GM18909 (cell line): ENCODE data around the gene POLD3.
"Not testable (repeated sequence)": the region's sequence is repeated elsewhere in the genome, so short reads cannot be mapped to it uniquely, and the experiment has no call there.

Experiments
- ATAC-seq: cut with Tn5 transposase; IDR thresholded peaks from one replicate; pipeline ENCODE4 v1.9.1; 2021; ENCODE audit warnings: mild to moderate bottlenecking; ENCODE audit not compliant: unreplicated experiment, poor library complexity

POLD3 gene

DNA sequence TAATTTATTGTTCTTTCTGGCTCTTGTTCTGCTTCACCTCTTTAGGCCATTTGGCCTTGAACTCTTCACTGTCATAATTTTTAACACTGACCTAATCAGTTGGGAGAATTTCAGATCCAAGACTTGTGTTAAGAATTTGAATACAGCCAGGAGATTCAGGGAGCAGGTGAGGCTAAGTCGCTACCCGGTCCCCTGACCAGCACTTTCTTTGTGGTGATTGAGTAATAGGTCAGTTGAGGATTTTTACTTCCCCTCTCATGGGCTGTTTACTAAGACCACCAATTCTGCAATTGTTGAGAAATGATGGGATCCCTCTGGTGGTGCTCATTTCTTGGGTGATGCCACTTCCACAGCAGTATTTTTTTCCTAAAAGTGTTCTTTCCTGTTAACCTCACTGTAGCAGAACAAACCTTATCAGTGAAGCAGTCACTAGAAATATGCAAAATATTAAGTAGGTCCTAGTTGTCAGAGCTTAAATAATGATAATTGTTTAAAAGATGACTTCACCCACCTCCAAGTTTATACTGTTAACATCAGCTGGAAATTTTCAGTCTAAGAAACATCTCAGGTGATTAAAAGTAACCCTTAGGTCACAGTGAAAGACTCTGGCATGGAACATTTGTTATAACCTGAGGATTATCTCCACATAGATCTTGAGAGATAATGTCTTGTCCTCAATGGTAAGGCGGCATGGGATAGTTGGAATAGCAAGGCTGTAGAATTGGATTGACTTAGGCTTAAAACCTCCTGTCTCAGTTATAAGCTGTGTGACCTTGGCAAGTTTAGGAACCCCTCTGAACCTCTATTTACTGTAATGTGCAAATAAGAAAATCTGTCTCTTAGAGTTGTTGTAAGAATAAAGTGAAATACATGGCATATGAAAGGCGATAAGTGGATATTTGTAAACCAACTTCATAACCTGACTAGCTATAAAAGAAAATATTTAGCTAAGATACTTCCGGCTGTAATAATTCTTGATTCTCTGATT lies 41.3 kb downstream of the POLD3 start:
- ATAC-seq: no peak

DNA sequence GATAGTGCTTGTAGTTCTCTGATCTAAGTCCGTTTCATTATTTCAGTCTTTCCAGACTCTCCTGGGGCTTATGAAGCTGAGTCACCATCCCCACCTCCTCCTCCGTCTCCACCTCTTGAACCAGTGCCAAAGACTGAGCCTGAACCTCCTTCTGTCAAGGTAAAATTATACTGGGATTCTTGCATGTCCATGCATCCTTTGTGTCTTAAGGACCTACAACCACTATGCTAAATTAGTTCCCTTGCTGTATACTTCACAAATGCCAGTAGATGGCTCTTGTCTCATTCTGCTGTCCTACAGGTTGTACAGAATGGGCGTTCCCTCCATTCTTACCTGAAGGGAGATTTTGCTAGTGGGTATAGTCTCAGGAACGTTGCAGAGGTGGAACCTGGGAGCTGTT lies 42.2 kb downstream of the POLD3 start:
- no peak for ATAC-seq

DNA sequence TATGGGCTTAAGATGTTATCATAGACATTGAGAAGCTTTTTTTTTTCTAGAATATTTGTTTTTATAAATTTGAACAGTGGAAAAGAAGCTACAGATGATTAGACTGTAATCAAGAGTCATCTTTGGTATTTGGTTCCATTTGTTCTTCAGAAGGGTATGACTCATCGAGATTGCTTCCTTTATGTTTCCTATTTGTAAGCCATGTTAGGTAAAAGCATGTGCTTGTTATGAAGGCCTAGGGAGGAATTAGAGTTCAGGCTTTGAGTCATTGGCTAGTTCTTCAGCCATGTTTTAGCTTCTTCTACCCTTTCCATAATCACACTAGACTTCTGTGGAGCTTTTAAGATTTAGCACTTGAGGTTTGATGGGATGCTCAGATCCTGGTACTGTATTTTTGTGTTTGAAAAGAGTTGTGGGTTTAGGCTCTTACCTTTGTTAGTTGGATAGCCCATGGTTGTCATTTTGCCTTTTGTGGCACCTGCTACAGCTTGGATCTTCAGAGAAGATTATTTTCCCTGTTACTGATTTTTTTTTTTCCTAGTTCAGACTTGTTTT lies 44.3 kb downstream of the POLD3 start:
- ATAC-seq: no peak

DNA sequence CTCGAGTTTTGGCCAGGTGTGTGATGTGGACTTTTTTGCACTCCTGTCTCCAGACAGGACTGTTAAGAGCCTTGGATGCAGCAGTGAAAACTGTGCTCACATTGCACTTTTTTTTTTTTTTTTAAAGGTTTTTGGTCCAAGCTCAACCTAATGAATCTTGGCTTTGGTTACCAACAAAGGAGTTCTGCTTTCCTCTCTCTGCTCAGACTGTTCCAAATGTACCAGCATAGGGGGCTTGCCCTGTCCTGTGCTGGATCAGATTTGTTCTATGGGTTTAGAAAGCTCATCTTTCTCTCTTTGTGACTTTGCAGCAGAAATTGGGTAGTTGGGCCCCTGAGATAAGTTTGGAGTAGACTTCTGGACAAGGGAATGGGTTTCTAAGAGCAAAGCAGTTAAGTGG lies 45.3 kb downstream of the POLD3 start:
- ATAC-seq: no peak

DNA sequence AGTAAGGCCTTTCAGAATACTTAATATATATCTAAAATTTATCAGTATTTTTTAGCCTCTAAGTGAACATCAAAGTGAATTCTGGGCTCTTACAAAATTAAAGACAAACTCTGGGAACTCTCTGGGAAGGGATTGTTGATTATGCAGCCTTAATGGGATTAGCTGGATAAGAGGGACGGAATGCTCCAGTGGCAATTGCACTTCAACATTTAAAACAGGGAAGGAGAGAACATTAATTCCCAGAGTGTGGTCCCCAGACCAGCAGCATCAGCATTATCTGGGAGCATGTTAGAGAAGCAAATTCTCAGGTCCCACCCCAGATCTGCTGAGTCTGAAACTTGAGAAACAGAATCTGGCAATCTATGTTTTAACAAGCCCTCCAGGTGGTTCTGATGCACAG lies 46.5 kb downstream of the POLD3 start:
- ATAC-seq: no peak

DNA sequence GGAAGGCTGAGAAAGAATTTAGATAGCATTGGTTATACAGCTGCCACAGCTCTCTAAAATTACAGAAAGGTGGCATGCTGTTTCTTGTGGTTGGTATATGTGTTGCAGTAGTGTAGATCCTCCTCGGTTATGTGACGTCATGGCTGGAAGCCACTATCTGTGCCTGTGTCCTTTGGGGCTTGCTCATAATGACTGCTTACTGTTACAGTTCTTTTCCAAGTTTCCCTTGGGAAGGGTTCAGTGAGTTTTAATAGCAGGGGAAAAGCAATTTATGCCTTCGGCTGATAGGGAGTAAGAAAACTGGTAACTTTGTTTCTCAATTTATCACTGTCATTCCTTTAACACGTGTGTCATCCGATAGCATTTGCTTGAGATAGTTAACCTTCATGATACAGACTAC lies 47.2 kb downstream of the POLD3 start:
- ATAC-seq: no peak

DNA sequence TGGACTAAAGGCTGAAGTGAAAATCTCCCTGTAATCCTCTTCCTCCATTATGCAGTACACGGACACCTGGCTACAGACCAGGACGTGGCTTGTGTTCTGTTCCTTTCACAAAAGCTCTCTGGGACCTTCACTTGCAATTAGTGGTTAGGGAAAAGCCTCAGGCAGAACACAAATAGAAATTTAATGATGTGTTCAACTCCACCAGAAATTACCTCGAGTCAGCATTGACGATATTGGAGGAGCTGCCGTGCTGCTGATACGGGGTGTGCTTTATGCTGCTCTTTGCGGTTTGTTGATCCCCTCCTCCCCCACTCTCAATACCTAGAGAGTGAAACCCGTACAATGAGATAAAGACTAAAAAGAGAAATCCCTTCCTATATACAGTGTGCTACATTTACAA lies 48.9 kb downstream of the POLD3 start:
- no peak for ATAC-seq

DNA sequence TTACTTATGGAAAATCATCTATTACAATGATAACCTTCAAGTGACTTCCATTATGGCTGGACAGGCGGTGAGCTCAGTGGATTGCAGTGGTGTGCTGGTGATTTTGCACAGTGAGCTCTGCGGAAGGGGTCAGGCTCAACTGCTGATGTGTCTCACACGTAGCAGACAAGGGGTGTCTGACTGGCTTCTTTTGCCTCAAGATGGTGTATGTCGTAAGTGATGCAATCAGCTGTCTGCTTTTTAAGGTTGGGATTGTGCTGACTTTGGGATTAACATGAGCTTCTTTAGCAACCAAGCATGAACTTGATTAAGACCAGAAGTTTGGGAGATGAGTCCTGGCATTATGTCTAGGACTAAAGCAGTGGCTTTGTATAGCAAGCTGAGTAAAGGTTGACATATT lies 49.5 kb downstream of the POLD3 start:
- no peak for ATAC-seq

DNA sequence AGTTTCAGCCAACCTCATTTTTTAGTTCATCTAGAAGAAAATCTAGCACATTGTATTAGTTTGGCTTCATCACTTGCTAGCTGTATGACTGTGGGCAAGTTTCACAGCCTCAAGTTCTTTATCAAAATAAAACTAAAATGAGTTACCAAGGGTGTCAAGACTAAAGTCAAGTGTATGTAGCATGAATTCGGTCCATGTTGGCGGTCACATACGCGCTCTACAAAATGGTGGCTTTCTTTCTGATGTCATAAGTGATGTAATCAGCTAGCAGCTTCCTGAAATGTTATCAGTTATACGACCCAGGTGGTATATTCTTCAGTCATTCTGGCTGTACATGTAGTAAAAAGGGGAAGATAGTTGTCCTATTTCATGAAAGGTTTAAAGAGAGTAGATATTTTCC lies 50.5 kb downstream of the POLD3 start:
- ATAC-seq: no peak

DNA sequence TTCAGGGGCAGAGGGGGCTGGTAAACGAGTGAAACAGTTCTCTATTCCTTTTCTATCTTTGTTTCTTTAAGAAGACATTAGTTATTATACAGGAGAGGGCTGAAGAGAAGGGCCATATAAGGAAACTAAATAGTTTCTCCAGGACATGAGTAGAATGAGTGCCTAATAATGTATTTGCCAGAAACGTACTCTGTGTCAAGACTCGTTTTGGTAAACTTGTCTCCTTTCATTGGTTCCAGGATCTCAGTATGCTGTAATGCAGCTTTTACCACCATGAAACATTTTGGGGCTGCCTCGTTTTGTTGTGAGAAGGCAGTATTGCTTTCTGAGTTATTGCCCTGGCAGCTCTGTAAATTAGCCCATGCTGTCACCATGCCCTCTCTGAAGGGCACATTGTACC lies 51.7 kb downstream of the POLD3 start:
- ATAC-seq: no peak

DNA sequence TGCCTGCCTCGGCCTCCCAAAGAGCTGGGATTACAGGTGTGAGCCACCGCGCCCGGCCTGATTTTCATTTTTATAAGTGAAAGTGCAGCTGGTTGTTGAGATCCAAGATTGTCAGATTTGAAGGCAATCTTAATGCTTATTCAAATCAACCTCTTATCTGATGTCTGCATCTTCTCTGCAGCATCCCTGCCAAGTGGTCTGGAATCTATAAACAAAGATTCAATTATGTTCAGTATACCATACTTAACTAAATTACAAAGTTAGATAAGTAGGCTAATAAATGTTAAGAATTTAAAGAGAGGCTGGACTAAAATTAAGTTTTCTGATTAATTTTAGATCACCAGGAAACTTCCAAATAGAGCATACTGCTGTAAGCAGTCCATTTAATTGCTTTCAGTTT lies 53.8 kb downstream of the POLD3 start:
- ATAC-seq: no peak

DNA sequence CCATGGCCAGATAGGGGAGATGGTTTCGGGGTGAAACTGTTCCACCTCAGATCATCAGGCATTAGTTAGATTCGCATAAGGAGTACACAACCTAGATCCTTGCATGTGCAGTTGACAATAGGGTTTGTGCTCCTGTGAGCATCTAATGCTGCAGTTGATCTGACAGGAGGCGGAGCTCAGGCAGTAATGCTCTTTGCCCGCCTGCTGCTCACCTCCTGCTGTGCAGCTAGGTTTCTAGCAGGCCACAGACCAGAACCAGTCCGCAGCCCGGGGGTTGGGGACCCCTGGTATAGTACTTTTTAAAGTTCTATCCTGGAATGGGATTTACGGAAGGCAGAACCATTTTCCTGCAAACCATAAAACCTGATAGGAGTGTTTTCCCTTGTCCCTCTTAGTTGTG lies 54.6 kb downstream of the POLD3 start:
- ATAC-seq: no peak

DNA sequence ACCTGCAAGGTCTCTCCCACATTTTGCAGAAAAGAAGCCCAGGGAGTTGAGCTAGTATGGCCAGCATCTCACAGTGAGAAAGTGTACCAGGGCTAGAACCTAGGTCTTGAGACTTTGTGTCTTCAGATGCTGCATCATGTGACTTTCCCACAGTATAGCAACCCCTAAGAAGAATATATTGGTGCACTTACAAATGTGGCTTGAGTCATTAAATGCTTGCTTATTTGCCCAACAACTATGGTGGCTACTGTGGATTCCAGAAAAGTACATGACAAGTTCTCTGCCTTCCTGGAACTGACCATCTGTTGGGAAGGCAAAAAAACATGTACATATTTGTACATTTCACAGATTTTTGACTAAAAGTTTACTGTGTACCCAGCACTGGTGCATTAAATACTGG lies 55.0 kb downstream of the POLD3 start:
- no peak for ATAC-seq

DNA sequence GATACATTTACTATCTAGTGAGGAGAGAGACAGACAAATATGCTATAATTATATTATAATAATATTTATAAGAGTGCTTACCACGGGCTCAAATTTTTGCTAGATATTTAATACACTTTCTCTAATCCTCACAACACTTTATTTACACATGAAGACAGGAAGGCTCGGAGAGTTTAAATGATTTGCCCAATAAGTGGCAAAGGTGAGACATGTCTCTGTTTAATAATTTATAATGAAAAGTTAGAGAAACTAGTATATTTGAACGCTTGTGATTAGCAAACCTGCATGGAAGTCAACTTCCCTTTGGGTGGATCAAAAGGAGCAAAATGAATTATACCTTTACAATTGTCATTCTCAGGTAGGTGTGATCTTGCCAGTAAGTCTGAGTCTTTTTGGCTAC lies 55.4 kb downstream of the POLD3 start:
- no peak for ATAC-seq

DNA sequence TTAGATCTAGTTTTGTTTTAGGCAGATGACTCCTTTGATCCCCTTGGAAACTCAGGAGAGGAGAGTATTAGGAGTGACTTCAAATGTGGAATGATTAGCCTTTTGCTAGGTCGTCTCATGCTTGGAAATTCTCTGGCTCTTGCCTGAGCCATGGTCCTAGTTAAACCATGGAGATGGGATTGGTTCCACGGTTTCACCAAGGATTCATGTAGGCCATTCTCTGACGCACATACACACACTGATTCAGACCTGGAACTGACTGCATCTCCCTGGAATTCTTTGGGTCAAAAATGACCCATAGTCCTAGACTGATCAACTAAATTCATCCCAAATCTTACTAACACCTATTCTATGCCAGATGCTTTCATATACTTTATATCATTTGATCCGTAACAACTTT lies 56.5 kb downstream of the POLD3 start:
- ATAC-seq: no peak

DNA sequence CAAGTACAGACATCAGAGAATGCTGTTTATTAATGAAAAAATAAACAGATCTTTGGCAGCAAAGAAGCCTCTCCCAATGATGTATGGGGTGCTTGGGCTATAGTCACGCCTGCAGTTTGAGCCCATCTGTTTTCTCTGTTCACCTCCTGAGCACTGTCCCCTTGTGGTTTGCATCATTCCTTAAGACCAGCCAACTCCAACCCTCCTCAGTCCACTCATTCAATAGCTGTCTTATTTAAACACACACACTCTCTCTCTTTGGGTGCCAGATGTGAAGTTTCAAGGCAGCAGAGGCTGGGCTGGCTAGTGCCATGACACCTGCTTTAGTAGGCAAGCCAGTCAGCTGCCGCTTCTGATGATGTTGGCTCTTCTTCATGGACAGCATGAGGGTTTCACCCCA lies 58.1 kb downstream of the POLD3 start:
- ATAC-seq: no peak

DNA sequence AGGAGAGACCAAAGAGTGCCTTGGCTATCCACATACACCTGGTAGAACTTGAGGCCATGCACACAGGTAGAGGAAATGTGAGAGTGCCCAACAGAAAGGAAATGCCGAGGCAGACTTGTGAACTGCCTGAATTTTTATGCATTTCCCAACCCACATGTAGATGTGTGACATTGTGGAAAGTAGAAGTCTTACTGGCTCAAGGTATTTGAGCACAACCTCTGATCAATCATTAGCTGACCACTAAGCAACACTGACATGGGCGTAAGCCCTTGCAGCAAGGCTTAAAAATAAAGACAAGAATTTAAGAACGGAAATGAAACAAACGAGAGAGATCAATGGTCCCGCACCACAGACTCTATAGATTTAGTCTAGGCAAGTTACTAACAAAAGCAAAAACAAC lies 62.6 kb downstream of the POLD3 start:
- no peak for ATAC-seq

DNA sequence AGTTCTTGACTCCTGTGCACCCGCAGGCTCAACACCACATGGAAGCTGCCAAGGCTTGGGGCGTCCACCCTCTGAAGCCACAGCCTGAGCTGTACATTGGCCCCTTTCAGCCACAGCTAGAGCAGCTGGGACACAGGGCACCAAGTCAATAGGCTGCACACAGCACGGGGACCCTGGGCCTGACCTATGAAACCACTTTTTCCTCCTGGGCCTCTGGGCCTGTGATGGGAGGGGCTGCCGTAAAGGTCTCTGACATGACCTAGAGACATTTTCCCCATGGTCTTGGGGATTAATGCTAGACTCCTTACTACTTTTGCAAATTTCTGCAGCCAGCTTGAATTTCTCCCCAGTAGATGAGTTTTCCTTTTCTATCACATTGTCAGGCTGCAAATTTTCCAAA lies 66.7 kb downstream of the POLD3 start:
- ATAC-seq: not testable (repeated sequence)

DNA sequence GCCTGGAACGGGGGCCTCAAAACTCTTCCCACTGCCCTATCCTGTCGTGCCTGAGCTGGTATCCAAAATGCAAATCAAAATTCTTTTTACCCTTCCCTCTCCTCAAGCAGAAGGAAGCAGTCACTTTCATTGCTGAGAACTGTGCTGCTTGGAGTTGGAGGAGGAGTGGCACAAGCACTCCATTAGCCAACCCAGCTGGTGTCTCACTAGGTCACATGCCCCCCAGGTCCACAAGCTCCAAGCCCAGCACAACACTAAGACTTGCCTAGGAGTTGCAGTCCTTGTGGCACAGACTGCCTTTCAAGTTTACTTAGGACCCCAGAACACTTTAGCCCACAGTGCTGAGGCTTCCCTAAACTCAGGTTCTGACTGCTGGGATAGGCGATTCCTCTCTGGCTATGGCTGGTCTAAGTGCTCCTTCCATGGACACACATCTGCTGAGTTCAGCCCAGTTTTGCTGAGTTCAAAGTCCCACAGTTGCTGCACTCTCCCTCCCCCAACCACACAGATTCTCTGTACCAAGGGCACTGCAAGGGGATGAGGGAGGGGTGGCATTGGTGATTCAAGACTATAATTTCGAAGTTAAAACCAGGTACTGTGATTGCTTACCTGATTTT lies 70.2 kb downstream of the POLD3 start:
- ATAC-seq: no peak

DNA sequence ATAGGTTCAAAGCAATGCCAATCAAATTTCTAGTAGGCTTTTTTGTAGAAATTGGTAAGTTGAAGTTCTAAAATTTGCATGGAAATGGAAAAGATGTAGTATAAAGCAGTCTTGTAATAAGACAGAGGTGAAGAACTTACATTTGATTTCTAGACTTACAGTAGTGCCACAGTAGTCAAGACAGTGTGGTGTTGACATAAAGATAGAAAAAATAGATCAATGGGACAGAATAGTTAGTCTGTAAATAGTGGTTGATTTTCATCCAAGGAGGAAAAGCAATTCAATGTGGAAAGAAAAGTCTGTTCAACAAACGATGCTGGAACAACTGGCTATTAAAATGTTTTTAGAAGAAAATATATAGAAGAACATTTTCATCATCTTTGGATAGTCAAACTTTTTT lies 70.9 kb downstream of the POLD3 start:
- ATAC-seq: no peak
